Mammary epithelial cell (primary cell): ENCODE data around the gene PPIP5K1.
"Not testable (repeated sequence)": the region's sequence is repeated elsewhere in the genome, so short reads cannot be mapped to it uniquely, and the experiment has no call there.

ENCODE experiments used
- EZH2 ChIP-seq: IDR thresholded peaks from 2 replicates; pipeline ENCODE4 v1.6.1; 2012; ENCODE audit warnings: low read length, inconsistent platforms, borderline replicate concordance
- TF ChIP-seq, protein P1 (sequence below), 2 donors: IDR thresholded peaks in 1 of 2; conservative IDR thresholded peaks in 1 of 2; 2 replicates each; pipeline ENCODE4 v1.5.1; 2011 to 2012; ENCODE audit warnings: inconsistent platforms in 2 of 2, low read length in 2 of 2, mild to moderate bottlenecking in 2 of 2, control low read depth in 1 of 2, low read depth in 1 of 2; ENCODE audit not compliant: insufficient read depth in 1 of 2; ENCODE audit errors: extremely low read depth in 1 of 2

DNA sequence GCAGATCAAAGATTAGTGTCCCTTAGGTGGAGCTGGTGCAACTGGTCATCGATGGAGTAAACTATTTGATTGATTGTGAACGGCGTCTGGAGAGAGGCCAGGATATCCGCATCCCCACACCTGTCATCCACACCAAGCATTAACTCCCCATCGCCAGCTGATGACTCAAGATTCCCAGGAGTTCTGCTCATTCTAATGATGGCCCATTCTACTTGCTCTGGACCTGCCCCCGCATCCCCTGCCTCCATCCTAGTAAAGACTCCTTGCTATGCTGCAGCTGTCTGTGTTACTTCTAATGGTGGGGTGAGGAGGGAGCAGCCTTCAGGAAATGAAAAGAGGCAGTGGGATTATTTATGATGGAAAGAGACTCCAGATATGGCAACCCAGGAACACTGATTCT lies 9.1 kb upstream of the PPIP5K1 start:
- TF ChIP-seq, protein P1, sequence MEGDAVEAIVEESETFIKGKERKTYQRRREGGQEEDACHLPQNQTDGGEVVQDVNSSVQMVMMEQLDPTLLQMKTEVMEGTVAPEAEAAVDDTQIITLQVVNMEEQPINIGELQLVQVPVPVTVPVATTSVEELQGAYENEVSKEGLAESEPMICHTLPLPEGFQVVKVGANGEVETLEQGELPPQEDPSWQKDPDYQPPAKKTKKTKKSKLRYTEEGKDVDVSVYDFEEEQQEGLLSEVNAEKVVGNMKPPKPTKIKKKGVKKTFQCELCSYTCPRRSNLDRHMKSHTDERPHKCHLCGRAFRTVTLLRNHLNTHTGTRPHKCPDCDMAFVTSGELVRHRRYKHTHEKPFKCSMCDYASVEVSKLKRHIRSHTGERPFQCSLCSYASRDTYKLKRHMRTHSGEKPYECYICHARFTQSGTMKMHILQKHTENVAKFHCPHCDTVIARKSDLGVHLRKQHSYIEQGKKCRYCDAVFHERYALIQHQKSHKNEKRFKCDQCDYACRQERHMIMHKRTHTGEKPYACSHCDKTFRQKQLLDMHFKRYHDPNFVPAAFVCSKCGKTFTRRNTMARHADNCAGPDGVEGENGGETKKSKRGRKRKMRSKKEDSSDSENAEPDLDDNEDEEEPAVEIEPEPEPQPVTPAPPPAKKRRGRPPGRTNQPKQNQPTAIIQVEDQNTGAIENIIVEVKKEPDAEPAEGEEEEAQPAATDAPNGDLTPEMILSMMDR (conservative IDR thresholded peaks at IDR 0.05 in 1 of 2, IDR thresholded peaks at IDR 0.05 in 1 of 2; ENCODE audit: extremely low read depth in 1 of 2, insufficient read depth in 1 of 2, low read depth in 1 of 2, low read length in 2 of 2) = not testable (repeated sequence)
- TF ChIP-seq EZH2 = not testable (repeated sequence)
